ENCODE results near the gene GLCE.
A peak's percentile ranks its signal among the peaks of the same experiment; 100 is the strongest.
"Not testable (repeated sequence)": the region's sequence is repeated elsewhere in the genome, so short reads cannot be mapped to it uniquely, and the experiment has no call there.

Gene GLCE

DNA sequence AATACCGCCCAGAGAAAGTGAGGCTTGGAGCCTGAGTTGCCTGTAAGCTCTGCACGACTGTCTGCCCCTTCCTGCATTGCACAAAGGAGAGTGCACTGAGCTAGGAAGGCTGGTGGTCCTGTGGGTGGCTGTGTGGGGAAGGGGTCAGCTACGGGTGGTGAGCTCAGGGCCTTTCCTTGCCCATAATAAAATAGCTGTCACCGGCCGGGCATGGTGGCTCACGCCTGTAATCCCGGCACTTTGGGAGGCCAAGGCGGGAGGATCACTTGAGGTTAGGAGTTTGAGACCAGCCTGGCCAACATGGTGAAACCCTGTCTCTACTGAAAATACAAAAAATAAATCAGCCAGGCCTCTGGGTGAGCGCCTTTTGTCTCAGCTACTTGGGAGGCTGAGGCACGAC is 131.2 kb downstream of the GLCE start:
- not testable (repeated sequence) for H3K4me1 ChIP-seq (ENCODE audit: control insufficient read depth, insufficient read depth, low read length); H3K4me3 ChIP-seq (ENCODE audit: low read length); H3K27ac ChIP-seq (ENCODE audit: low read depth, low read length); H3K27me3 ChIP-seq (ENCODE audit: control insufficient read depth, insufficient read depth, low read length); H3K9ac ChIP-seq (ENCODE audit: low read length); H3K36me3 ChIP-seq (ENCODE audit: control insufficient read depth, insufficient read depth, low read length)

DNA sequence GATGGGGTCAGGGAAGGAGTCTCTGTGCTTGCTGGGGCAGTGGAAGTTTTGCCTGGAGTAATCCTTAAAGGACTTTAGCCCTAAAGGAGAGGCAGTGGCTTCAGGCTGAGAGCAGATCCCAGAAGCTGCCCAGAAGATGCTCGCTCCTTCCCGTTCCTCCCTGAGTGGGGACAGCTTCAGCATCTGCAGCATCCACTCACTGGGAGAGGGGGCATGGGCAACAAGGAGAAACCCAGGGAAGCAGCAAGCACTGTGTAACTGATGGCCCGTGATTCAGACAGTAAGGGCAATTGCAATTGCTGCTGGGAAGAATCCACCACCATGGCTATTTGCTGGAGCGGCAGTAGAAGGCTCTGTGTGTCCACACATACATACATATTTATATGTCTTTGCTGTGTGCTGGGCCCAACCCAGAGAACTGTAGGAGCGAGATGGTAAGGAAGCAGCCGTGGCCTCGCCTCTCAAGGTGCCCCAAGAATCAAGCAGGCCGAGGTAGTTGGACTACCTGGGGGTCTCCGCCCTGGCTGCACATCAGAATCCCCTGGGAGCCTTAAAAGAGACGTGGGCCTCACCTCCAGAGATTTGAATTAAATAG is 132.5 kb downstream of the GLCE start:
- no peaks in the 10 kb centered on the region for H3K4me1 ChIP-seq (ENCODE audit: control insufficient read depth, insufficient read depth, low read length)
- H3K27me3 ChIP-seq (ENCODE audit: control insufficient read depth, insufficient read depth, low read length): no peaks in the 10 kb centered on the region
- no peaks in the 10 kb centered on the region for H3K36me3 ChIP-seq (ENCODE audit: control insufficient read depth, insufficient read depth, low read length)
- H3K9ac ChIP-seq (ENCODE audit: low read length): no peak overlapping the region
- H3K4me3 ChIP-seq (ENCODE audit: low read length): no peak overlapping the region
- no peak overlapping the region for H3K27ac ChIP-seq (ENCODE audit: low read depth, low read length)

DNA sequence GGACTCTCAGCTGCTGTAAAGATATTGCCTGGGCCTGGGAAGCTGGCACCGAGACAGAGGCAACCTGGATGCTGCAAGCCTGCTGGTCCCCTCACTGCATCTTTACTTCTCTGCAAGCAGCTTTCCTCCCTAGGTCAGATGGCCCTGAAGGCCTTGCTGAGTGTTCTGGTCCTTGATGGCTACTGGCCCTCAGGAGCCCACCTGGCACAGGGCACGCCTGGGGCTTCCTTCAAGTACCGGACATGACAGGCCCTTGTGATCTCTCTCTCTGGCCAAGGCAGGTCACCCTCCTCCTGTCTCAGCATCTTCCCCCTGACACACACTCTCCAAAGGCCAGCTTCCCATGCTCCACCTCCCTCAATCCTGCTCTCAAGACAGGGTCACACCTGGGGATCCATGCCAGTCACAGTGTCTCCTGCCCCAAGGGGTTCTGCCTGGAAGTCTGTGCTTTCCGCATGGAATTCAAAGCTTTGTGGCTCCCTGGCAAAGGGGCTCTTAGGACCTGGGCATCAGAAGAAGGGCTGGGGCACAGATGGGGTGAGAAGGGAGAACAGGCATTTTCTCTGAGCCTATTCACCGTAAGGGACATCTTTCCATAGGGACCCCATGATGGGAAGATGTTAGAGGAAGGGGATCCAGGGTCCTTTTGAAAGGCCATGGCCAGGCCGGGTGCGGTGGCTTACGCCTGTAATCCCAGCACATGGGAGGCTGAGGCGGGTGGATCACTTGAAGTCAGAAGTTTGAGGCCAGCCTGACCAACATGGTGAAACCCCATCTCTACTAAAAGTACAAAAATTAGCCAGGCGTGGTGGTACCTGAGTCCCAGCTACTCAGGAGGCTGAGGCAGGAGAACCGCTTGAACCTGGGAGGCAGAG is 133.5 kb downstream of the GLCE start:
- no peaks in the 10 kb centered on the region for H3K36me3 ChIP-seq (ENCODE audit: control insufficient read depth, insufficient read depth, low read length)
- no peak overlapping the region for H3K4me3 ChIP-seq (ENCODE audit: low read length)
- H3K27ac ChIP-seq (ENCODE audit: low read depth, low read length): no peak overlapping the region
- H3K4me1 ChIP-seq (ENCODE audit: control insufficient read depth, insufficient read depth, low read length): no peaks in the 10 kb centered on the region
- peaks cover 4% of the 10 kb centered on the region for H3K27me3 ChIP-seq (ENCODE audit: control insufficient read depth, insufficient read depth, low read length)
- H3K9ac ChIP-seq (ENCODE audit: low read length): no peak overlapping the region

DNA sequence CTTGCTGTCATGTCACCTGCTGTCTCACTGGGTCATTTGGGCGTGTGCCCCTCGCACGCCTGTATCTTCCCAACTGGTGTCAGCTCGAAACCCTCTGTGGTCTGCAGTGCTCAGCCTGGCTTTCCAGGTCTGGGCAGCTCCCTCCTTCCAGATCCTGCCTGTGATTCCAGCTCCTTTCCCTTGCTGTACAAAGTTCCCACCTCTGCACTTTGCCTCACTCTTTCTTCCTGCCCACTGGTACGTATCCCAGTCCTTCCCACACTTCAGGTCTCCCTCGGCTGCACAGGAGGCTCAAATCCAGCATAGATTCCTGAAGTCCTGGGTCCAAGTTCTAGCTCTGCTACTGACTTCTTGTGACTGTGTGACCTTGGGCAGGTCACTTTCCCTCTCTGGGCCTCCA is 136.2 kb downstream of the GLCE start:
- Histone ChIP-seq H3K4me3 (ENCODE audit: low read length) (no peak overlapping the region), H3K9ac (ENCODE audit: low read length) (no peak overlapping the region), H3K27ac (ENCODE audit: low read depth, low read length) (no peak overlapping the region), H3K36me3 (ENCODE audit: control insufficient read depth, insufficient read depth, low read length) (no peaks in the 10 kb centered on the region), H3K27me3 (ENCODE audit: control insufficient read depth, insufficient read depth, low read length) (peaks cover 9% of the 10 kb centered on the region), H3K4me1 (ENCODE audit: control insufficient read depth, insufficient read depth, low read length) (no peaks in the 10 kb centered on the region)

DNA sequence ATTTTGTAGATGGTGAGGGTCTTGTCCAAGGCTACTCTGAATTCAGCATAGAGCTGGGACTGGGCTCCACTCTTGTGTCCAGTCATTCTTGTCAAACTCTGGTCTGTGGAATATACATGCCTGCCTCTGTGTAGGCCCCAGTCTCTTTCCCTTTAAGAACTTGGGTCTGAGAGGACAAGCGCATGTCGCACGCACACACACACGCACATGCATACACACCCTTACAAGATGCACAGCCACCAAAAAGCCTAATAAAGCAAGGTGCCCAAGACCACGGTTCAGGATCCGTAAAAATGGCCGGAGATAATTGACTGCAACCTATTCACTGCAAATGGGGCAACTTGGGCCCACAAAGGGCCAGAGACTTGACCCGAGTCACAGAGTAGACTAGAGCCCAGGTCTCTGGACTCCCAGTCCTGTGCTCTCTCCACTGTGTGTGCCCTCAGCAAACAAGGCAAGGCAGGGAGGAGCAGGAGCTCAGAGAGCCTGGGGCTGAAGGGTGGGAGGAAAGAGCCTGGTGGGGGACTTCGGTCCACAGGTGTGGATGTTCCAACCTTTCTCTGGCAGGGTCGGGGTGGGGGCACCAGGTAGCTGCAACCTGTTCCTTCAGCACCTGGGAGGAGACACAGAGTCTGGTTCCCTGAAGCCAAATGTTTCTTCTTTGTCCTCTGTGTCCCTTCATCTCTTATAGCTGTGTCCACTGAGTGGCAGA is 137.4 kb downstream of the GLCE start:
- peaks cover 9% of the 10 kb centered on the region for H3K27me3 ChIP-seq (ENCODE audit: control insufficient read depth, insufficient read depth, low read length)
- no peak overlapping the region for H3K9ac ChIP-seq (ENCODE audit: low read length)
- H3K4me1 ChIP-seq (ENCODE audit: control insufficient read depth, insufficient read depth, low read length): no peaks in the 10 kb centered on the region
- no peak overlapping the region for H3K27ac ChIP-seq (ENCODE audit: low read depth, low read length)
- no peaks in the 10 kb centered on the region for H3K36me3 ChIP-seq (ENCODE audit: control insufficient read depth, insufficient read depth, low read length)
- H3K4me3 ChIP-seq (ENCODE audit: low read length): no peak overlapping the region

DNA sequence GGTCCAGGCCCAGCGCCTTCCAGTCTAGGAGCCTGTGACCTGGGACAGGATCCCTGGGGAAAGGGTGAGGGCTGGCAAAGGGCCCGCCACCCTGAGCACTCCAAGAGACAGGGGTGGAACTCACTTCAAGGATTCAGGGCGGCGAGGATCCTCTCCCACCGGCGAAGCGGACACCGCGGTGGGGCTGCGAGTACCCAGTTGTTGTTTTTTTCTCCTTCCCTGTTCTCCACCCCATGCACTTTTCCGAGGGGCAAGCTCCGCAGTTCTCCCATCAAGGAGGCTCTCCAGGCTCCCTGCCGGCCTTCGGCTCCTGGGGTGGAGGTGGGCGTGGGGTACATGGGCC is 137.9 kb downstream of the GLCE start:
- H3K4me1 ChIP-seq (ENCODE audit: control insufficient read depth, insufficient read depth, low read length): no peaks in the 10 kb centered on the region
- peak overlapping the region; percentile 55 for H3K4me3 ChIP-seq (ENCODE audit: low read length)
- H3K27me3 ChIP-seq (ENCODE audit: control insufficient read depth, insufficient read depth, low read length): peaks cover 9% of the 10 kb centered on the region
- H3K27ac ChIP-seq (ENCODE audit: low read depth, low read length): no peak overlapping the region
- H3K9ac ChIP-seq (ENCODE audit: low read length): no peak overlapping the region
- no peaks in the 10 kb centered on the region for H3K36me3 ChIP-seq (ENCODE audit: control insufficient read depth, insufficient read depth, low read length)

DNA sequence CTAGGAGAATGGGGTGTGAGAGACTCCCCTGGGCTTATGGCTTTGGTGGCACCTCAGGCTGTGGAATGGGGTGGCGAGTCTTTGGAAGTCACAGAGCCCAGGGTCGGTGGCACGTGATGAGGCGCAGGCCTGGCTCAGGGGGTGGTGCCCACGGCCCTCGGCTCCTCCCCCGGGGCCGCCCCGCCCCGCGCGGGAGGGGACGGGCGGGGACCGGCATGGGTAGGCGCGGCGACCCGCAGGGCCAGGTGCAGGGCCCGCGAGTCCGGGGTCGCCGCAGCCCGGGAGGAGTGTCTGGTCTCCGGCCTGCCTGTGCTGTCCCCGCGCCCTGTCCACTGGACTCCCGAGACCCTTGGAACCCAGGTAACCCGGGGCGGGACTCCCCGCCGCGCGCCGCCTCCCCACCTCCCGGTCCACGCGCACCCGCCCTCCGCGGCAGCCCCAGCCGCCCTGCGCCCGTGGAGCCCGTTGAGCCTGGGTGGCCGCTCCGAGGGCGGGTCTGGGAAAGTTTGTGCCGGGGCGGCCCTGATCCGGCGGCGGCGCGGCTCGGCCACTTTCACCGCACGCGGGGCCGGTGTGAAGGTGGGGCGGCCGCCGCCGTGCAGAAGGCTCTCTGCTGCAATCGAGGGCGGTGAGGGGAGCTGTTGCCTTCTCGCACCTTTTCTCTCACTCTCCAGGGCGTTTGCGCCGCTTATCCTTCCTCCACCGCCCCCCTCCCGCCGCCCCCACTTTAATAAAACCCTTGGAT is 138.4 kb downstream of the GLCE start, which contains the start of gene PAQR5:
Gene PAQR5, plus strand, starts transcription at position 216 of the 745 bp plus-strand sequence. CDS start 61,169 bp downstream, outside the sequence.
- peak within 1 kb of the TSS; percentile 55 for H3K4me3 ChIP-seq (ENCODE audit: low read length)
- no peaks in the 10 kb centered on the region for H3K36me3 ChIP-seq (ENCODE audit: control insufficient read depth, insufficient read depth, low read length)
- peaks cover 9% of the 10 kb centered on the region for H3K27me3 ChIP-seq (ENCODE audit: control insufficient read depth, insufficient read depth, low read length)
- no peak within 1 kb of the TSS for H3K27ac ChIP-seq (ENCODE audit: low read depth, low read length)
- no peaks in the 10 kb centered on the region for H3K4me1 ChIP-seq (ENCODE audit: control insufficient read depth, insufficient read depth, low read length)
- no peak within 1 kb of the TSS for H3K9ac ChIP-seq (ENCODE audit: low read length)

DNA sequence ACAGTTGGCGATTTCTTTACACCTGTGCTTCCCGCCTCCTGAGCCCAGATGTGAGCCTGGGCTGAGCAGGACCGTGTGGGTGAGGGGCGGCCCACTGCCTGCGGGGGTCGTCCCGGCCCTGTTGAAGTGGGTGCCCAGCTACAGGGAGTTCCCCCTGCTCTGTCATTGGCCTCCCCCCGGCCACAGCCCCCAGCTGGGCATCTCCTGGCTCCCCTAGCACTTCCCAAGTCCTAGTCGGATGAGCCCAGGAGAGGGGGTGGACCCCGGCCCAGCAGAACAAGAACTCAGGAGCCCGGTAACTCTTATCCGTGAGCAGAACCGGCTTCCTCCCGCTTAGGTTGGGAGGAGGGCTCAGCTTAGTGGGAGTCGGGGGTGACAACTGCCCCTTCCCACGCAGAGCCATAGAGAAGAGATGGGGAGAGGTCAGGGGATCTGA is 139.0 kb downstream of the GLCE start:
- H3K9ac ChIP-seq (ENCODE audit: low read length): no peak overlapping the region
- no peaks in the 10 kb centered on the region for H3K36me3 ChIP-seq (ENCODE audit: control insufficient read depth, insufficient read depth, low read length)
- H3K4me1 ChIP-seq (ENCODE audit: control insufficient read depth, insufficient read depth, low read length): no peaks in the 10 kb centered on the region
- peaks cover 9% of the 10 kb centered on the region for H3K27me3 ChIP-seq (ENCODE audit: control insufficient read depth, insufficient read depth, low read length)
- peak overlapping the region; percentile 35 for H3K4me3 ChIP-seq (ENCODE audit: low read length)
- H3K27ac ChIP-seq (ENCODE audit: low read depth, low read length): no peak overlapping the region

DNA sequence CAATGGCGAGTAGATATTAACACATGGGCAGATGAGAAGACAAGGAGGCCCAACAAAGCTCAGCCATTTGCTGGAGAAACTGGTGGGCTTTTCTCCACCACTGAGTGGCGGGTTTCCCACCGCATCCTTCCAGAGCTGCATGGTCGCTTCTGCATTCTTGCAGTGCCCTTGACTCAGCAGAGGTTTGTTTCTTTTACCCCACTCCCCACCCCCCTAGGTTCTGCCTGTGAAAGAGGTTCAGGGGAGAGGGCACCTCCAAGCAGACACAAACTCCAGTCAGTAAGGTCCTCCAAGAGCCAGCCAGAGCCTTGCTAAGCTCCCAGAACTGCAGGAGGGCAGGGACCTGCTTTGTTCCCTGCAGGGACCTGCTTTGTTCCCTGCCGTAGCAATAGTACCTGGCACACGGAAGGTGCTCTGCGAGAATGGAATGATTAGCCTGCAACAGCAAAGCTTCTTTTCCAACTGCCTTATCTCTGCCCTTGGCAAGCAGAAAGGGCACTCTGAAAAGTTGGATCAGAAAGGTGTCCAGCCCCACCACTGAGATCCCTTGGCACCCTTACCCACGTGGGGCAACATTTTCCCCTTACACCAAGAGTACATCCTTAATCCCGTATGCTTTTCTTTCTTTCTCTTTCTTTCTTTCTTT is 139.6 kb downstream of the GLCE start:
- no peaks in the 10 kb centered on the region for H3K4me1 ChIP-seq (ENCODE audit: control insufficient read depth, insufficient read depth, low read length)
- H3K27ac ChIP-seq (ENCODE audit: low read depth, low read length): no peak overlapping the region
- H3K9ac ChIP-seq (ENCODE audit: low read length): no peak overlapping the region
- H3K27me3 ChIP-seq (ENCODE audit: control insufficient read depth, insufficient read depth, low read length): peaks cover 9% of the 10 kb centered on the region
- H3K4me3 ChIP-seq (ENCODE audit: low read length): peak overlapping the region; percentile 35
- no peaks in the 10 kb centered on the region for H3K36me3 ChIP-seq (ENCODE audit: control insufficient read depth, insufficient read depth, low read length)

DNA sequence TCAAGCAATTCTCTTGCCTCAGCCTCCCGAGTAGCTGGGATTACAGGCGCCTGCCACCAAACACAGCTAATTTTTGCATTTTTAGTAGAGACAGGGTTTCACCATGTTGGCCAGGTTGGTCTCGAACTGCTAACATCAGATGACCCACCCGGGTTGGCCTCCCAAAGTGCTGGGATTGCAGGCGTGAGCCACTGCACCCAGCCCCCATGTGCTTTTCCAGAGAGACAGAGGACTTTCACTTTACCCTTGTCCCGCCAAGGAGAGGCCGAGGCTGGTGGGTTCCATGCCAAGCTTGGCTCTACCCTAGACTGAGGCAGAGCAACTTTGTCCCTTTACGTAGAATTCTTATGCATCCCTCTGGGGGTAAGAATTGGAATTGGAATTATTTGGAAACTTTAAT is 140.7 kb downstream of the GLCE start:
- H3K27me3 ChIP-seq (ENCODE audit: control insufficient read depth, insufficient read depth, low read length): not testable (repeated sequence)

DNA sequence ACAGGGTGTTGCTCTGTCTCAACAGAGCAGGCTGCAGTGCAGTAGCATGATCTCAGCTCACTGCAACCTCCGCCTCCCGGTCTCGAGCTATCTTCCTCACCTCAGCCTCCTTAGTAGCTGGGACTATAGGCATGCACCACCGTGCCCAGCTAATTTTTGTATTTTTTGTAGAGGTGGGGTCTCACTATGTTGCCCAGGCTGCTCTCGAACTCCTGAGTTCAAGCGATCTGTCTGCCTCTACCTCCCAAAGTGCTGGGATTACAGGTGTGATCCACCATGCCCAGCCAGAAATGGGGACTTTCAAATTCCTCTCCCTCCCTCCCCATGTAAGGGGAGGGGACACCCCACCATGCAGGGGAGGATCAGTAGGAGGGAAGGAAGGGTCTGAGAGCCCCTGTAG is 141.7 kb downstream of the GLCE start:
- not testable (repeated sequence) for H3K36me3 ChIP-seq (ENCODE audit: control insufficient read depth, insufficient read depth, low read length); H3K27ac ChIP-seq (ENCODE audit: low read depth, low read length); H3K4me3 ChIP-seq (ENCODE audit: low read length); H3K9ac ChIP-seq (ENCODE audit: low read length); H3K27me3 ChIP-seq (ENCODE audit: control insufficient read depth, insufficient read depth, low read length); H3K4me1 ChIP-seq (ENCODE audit: control insufficient read depth, insufficient read depth, low read length)

More for the DNA sequence above, 140.7 kb downstream of the GLCE start:
- not testable (repeated sequence) for H3K9ac ChIP-seq (ENCODE audit: low read length); H3K27ac ChIP-seq (ENCODE audit: low read depth, low read length); H3K4me1 ChIP-seq (ENCODE audit: control insufficient read depth, insufficient read depth, low read length); H3K36me3 ChIP-seq (ENCODE audit: control insufficient read depth, insufficient read depth, low read length)
- H3K4me3 ChIP-seq (ENCODE audit: low read length): peak overlapping the region; percentile 18

DNA sequence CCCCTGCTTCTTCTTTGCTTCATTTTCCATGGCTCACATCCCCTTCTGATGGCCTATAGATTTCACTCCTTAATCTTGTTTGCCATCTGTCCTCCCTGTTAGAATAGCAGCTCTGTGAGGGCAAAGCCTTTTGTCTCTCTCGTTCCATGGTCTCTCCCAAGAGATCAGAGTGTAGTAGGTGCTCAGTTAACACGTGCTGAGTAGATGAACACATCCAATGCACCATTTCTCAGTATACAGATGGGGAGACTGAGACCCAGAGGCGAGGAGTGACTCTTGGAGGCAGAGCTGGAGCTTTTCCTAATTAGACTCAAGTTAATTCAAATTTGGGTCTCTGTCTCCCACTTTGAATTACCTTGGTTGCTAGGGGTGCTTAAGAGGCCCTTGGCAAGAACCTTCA is 142.5 kb downstream of the GLCE start:
- H3K27ac ChIP-seq (ENCODE audit: low read depth, low read length): no peak overlapping the region
- no peak overlapping the region for H3K9ac ChIP-seq (ENCODE audit: low read length)
- no peak overlapping the region for H3K4me3 ChIP-seq (ENCODE audit: low read length)
- peaks cover 9% of the 10 kb centered on the region for H3K27me3 ChIP-seq (ENCODE audit: control insufficient read depth, insufficient read depth, low read length)
- no peaks in the 10 kb centered on the region for H3K36me3 ChIP-seq (ENCODE audit: control insufficient read depth, insufficient read depth, low read length)
- H3K4me1 ChIP-seq (ENCODE audit: control insufficient read depth, insufficient read depth, low read length): no peaks in the 10 kb centered on the region
